C4-2B (cell line): Measurements from ENCODE around the gene OMP.

Experiments used
- H3K27ac ChIP-seq: fragments of 450-650 bp; 2 replicates; pipeline ENCODE4 v1.5.1; 2017
- CTCF ChIP-seq: fragments of 450-650 bp; conservative IDR thresholded peaks from 2 replicates; pipeline ENCODE4 v1.5.1; 2017; ENCODE audit warnings: mild to moderate bottlenecking
- ZFX ChIP-seq: fragments of 450-650 bp; IDR thresholded peaks from 2 replicates; pipeline ENCODE4 v1.6.1; 2017

Gene OMP

GRCh38 chr11:77121876-77122575 lies 19.4 kb downstream of the OMP start:
- TF ChIP-seq ZFX (no peak), CTCF (no peak)
- no peak overlapping the region for H3K27ac ChIP-seq

- no peak overlapping the region for H3K27ac ChIP-seq
Measured at GRCh38 chr11:77122576-77123212, 20.1 kb downstream of the OMP start.

GRCh38 chr11:77123591-77123990 lies 21.0 kb downstream of the OMP start:
- no peak for TF ChIP-seq CTCF
- TF ChIP-seq ZFX, result no peak
- H3K27ac ChIP-seq, result no peak overlapping the region

More at GRCh38 chr11:77122576-77123212, 20.1 kb downstream of the OMP start:
- no peak for TF ChIP-seq ZFX
- no peak for TF ChIP-seq CTCF

GRCh38 chr11:77124041-77124440 lies 21.4 kb downstream of the OMP start:
- H3K27ac ChIP-seq, result no peak overlapping the region
- TF ChIP-seq ZFX, result no peak
- no peak for TF ChIP-seq CTCF

GRCh38 chr11:77124488-77124887 lies 21.8 kb downstream of the OMP start:
- H3K27ac ChIP-seq, result no peak overlapping the region
- TF ChIP-seq ZFX, result no peak
- TF ChIP-seq CTCF, result no peak

- no peak overlapping the region for H3K27ac ChIP-seq
- TF ChIP-seq ZFX (no peak), CTCF (no peak)
Measured at GRCh38 chr11:77125191-77125590, 22.6 kb downstream of the OMP start.

GRCh38 chr11:77125695-77126094 lies 23.1 kb downstream of the OMP start:
- TF ChIP-seq CTCF, result no peak
- no peak for TF ChIP-seq ZFX
- no peak overlapping the region for H3K27ac ChIP-seq
